Adrenal gland (tissue), 5 donors: Measurements from ENCODE around the gene PDZRN3.

ENCODE experiments used
- POLR2A ChIP-seq, 2 donors: fragments of 450-650 bp; IDR thresholded peaks; one replicate each; pipeline ENCODE4 v1.6.1; 2017; ENCODE audit warnings: antibody characterized with exemption in 2 of 2, mild to moderate bottlenecking in 2 of 2, moderate library complexity in 1 of 2
- TF ChIP-seq, protein P1 (sequence below), 6 experiments: fragments of 450-650 bp in 4 of 6; fragments of 200-600 bp in 2 of 6; sonication (generic) in 1 of 6; IDR thresholded peaks; 1 replicate in 5 of 6; 2 replicates in 1 of 6; pipeline versions ENCODE4 v1.5.1 to v1.8.0; 2016 to 2021; ENCODE audit warnings: antibody characterized with exemption in 6 of 6, mild to moderate bottlenecking in 2 of 6, moderate library complexity in 1 of 6
- donor health status: DM: no; HTN: no; CAD: no.

- TF ChIP-seq, protein P1, sequence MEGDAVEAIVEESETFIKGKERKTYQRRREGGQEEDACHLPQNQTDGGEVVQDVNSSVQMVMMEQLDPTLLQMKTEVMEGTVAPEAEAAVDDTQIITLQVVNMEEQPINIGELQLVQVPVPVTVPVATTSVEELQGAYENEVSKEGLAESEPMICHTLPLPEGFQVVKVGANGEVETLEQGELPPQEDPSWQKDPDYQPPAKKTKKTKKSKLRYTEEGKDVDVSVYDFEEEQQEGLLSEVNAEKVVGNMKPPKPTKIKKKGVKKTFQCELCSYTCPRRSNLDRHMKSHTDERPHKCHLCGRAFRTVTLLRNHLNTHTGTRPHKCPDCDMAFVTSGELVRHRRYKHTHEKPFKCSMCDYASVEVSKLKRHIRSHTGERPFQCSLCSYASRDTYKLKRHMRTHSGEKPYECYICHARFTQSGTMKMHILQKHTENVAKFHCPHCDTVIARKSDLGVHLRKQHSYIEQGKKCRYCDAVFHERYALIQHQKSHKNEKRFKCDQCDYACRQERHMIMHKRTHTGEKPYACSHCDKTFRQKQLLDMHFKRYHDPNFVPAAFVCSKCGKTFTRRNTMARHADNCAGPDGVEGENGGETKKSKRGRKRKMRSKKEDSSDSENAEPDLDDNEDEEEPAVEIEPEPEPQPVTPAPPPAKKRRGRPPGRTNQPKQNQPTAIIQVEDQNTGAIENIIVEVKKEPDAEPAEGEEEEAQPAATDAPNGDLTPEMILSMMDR (IDR thresholded peaks at IDR 0.05), result no peak
- no peak for TF ChIP-seq POLR2A (IDR thresholded peaks at IDR 0.05)
Measured at GRCh38 chr3:73580343-73580742, 44.4 kb downstream of the PDZRN3 start.
